HL-60/S4 treated with phorbol 12-myristate 13-acetate at 8.2 ng/mL for 4 days and 3 days (cell line): ENCODE measurements around the gene PHF2.

Experiments
- in situ Hi-C: fragments of 300-500 bp; cut with MboI; formaldehyde crosslinking; loops from 2 replicates; pipeline ENCODE4 v1.15.0; 2022; ENCODE audit warnings: low sequenced_read_pairs

Gene PHF2

GRCh38 chr9:93693129-93693528 lies 116.7 kb downstream of the PHF2 start:
- in situ Hi-C loops, result loop anchor here (25.0 kb wide), 1 partner anchor 269 kb away; the partner anchor contains the start of gene BARX1

- in situ Hi-C loops, result loop anchor here (25.0 kb wide), 1 partner anchor 265 kb away; the partner anchor contains the start of gene BARX1
These were observed 121.2 kb downstream of the PHF2 start for GRCh38 chr9:93697352-93698139.

GRCh38 chr9:93698140-93698908 lies 121.9 kb downstream of the PHF2 start:
- in situ Hi-C loops, result loop anchor here (25.0 kb wide), 1 partner anchor 264 kb away; the partner anchor contains the start of gene BARX1

GRCh38 chr9:93699650-93700049 lies 123.3 kb downstream of the PHF2 start:
- in situ Hi-C loops, result loop anchor here (25.0 kb wide), 1 partner anchor 263 kb away; the partner anchor contains the start of gene BARX1

GRCh38 chr9:93701494-93702218 lies 125.3 kb downstream of the PHF2 start:
- in situ Hi-C loops, result no loop called here

GRCh38 chr9:93702261-93702660 lies 125.9 kb downstream of the PHF2 start:
- in situ Hi-C loops, result no loop called here

GRCh38 chr9:93708289-93708986 lies 132.1 kb downstream of the PHF2 start:
- in situ Hi-C loops, result no loop called here

- in situ Hi-C loops, result no loop called here
These were observed 132.6 kb downstream of the PHF2 start for GRCh38 chr9:93708987-93709302.

- in situ Hi-C loops, result no loop called here
These were observed 133.4 kb downstream of the PHF2 start for GRCh38 chr9:93709600-93710369.

- in situ Hi-C loops, result no loop called here
These were observed 134.0 kb downstream of the PHF2 start for GRCh38 chr9:93710370-93710723.

- in situ Hi-C loops, result no loop called here
These were observed 134.6 kb downstream of the PHF2 start for GRCh38 chr9:93711002-93711401.

GRCh38 chr9:93712896-93713295 lies 136.5 kb downstream of the PHF2 start:
- in situ Hi-C loops, result no loop called here

GRCh38 chr9:93713716-93714115 lies 137.3 kb downstream of the PHF2 start:
- in situ Hi-C loops, result no loop called here

GRCh38 chr9:93721417-93721965 lies 145.1 kb downstream of the PHF2 start:
- in situ Hi-C loops, result no loop called here

- in situ Hi-C loops, result no loop called here
These were observed 148.5 kb downstream of the PHF2 start for GRCh38 chr9:93724852-93725251.

- in situ Hi-C loops, result no loop called here
These were observed 149.0 kb downstream of the PHF2 start for GRCh38 chr9:93725382-93725781.

- in situ Hi-C loops, result no loop called here
These were observed 149.8 kb downstream of the PHF2 start for GRCh38 chr9:93726147-93726546.
